ENCODE measurements around the gene EPHA3. TPM values are rescaled to one million over a fixed set of nuclear protein-coding genes. Genes with fewer than 3 reads are reported as not detected.

The EPHA3 gene
- total RNA-seq, 2 donors from 2014 or later = 1.7 to 2.4 TPM

DNA sequence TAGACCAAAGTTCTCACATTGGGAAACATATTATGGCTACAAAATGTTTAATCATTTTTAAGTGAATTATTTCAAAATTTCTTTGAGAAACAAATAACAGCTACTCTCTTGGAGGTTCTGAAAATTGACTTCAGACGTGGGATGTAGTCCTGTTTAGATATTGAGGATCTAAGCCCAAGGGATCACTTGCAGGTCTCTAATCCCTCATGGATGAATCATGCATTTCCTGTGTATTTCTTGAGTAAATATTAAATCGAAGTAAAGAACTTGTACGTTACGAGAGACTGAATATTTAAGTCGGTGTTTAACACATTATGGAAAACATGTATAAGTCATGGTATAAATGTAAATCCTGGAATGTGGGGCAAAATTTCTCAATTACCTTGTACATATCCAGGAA, 119.8 kb downstream of the EPHA3 start:
- intact Hi-C loops (cut with DNase I) = no loop called here
- Histone ChIP-seq H3K36me3 (no peaks in the 10 kb centered on the region), H3K4me1 (no peaks in the 10 kb centered on the region), H3K27ac (no peak overlapping the region), H3K27me3 (no peaks in the 10 kb centered on the region), H3K9me3 (no peaks in the 10 kb centered on the region), H3K4me3 (no peak overlapping the region), H3K9ac (ENCODE audit: low read depth in 2 of 2, low read length in 2 of 2) (no peak overlapping the region)
- TF ChIP-seq, protein P1, sequence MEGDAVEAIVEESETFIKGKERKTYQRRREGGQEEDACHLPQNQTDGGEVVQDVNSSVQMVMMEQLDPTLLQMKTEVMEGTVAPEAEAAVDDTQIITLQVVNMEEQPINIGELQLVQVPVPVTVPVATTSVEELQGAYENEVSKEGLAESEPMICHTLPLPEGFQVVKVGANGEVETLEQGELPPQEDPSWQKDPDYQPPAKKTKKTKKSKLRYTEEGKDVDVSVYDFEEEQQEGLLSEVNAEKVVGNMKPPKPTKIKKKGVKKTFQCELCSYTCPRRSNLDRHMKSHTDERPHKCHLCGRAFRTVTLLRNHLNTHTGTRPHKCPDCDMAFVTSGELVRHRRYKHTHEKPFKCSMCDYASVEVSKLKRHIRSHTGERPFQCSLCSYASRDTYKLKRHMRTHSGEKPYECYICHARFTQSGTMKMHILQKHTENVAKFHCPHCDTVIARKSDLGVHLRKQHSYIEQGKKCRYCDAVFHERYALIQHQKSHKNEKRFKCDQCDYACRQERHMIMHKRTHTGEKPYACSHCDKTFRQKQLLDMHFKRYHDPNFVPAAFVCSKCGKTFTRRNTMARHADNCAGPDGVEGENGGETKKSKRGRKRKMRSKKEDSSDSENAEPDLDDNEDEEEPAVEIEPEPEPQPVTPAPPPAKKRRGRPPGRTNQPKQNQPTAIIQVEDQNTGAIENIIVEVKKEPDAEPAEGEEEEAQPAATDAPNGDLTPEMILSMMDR (IDR thresholded peaks at IDR 0.05) = no peak
- no peak for DNase-seq

DNA sequence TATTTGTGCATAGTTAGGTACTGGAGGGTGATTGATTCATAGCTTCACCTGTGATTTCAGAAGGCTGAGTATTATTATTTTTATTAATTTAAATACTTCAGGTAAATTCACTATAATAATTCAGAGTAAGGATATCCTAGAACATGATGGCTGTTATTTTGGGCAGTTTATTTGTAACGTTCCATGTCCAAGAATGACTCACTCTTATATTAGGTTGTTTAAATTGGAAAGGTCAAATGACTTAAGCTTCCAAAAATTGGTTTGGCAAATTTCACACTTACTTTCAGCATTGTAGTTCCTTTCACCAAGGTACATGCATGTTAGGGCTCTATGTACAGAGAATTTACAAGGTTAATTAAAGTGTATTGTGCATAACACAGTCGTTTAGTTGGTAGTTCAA, 120.2 kb downstream of the EPHA3 start:
- DNase-seq = no peak
- intact Hi-C loops (cut with DNase I) = no loop called here
- no peak overlapping the region for H3K4me3 ChIP-seq
- H3K9ac ChIP-seq (ENCODE audit: low read depth in 2 of 2, low read length in 2 of 2) = no peak overlapping the region
- no peaks in the 10 kb centered on the region for H3K4me1 ChIP-seq
- no peaks in the 10 kb centered on the region for H3K27me3 ChIP-seq
- H3K36me3 ChIP-seq = no peaks in the 10 kb centered on the region
- TF ChIP-seq, protein P1 (IDR thresholded peaks at IDR 0.05) = no peak
- no peaks in the 10 kb centered on the region for H3K9me3 ChIP-seq
- H3K27ac ChIP-seq = no peak overlapping the region

DNA sequence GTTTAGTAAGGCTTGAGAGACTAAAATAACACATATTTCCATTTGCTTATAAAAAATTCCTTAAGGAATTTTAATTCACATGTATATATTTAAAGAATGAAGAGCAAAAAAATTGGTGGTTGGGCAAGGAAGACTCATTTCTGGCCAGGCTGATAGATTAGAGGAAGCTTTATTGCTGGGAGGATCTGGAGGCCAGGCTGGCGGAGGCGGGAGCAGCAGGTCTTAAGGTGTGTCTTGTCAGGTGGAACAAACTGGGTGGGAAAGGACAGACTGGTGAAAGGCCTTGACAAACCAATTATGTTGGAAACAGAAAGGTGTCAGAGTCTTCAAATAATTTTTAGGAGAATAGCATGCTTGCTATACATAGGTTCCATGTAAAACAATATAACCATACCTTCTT, 124.7 kb downstream of the EPHA3 start:
- DNase-seq = no peak
- intact Hi-C loops (cut with DNase I) = no loop called here
- Histone ChIP-seq H3K4me3 (no peak overlapping the region), H3K9ac (ENCODE audit: low read depth in 2 of 2, low read length in 2 of 2) (no peak overlapping the region), H3K9me3 (no peaks in the 10 kb centered on the region), H3K27me3 (no peaks in the 10 kb centered on the region), H3K27ac (no peak overlapping the region), H3K4me1 (no peaks in the 10 kb centered on the region), H3K36me3 (no peaks in the 10 kb centered on the region)
- TF ChIP-seq, protein P1 (IDR thresholded peaks at IDR 0.05) = no peak

DNA sequence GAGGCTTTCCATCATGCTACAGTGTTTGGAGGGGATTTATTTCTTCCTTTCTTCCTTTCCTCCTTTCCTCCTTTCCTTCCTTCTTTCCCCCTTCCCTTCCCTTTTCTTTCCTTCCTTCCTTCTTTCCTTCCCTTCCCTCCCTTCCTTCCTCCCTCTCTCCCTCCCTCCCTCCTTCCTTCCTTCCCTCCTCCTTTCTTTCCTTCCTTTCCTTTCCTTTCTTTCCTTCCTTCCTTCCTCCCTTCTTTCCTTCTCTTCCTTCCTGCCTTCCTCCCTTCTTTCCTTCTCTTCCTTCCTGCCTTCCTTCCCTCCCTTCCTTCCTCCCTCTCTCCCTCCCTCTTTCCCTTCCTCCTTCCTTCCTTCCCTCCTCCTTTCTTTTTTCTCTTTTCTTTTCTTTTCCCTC, 127.2 kb downstream of the EPHA3 start:
- Histone ChIP-seq H3K27ac (no peak overlapping the region), H3K9me3 (no peaks in the 10 kb centered on the region), H3K4me1 (no peaks in the 10 kb centered on the region), H3K36me3 (no peaks in the 10 kb centered on the region), H3K27me3 (no peaks in the 10 kb centered on the region), H3K4me3 (no peak overlapping the region), H3K9ac (ENCODE audit: low read depth in 2 of 2, low read length in 2 of 2) (no peak overlapping the region)
- no peak for DNase-seq
- intact Hi-C loops (cut with DNase I) = no loop called here
- TF ChIP-seq, protein P1 (IDR thresholded peaks at IDR 0.05) = no peak

DNA sequence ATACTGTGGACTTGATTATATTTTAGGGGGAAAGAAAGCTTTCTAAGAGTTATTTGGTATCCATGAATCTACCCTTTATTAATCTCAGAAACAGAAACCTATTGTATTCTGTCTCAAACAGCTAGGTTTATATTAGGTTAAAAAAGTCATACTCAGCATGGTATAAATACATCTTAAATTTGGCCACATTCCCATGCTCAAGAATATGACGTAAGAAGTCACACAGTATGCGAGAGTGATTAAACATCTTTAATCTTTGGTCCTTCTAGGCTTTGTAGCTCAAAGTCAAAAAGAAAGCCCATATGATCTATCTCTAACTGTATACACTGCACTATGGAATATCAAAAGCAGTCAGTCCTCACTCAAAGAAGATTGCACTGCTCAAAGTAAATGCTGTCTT, 131.4 kb downstream of the EPHA3 start:
- DNase-seq = no peak
- Histone ChIP-seq H3K27ac (no peak overlapping the region), H3K4me1 (no peaks in the 10 kb centered on the region), H3K4me3 (no peak overlapping the region), H3K9me3 (no peaks in the 10 kb centered on the region), H3K36me3 (no peaks in the 10 kb centered on the region), H3K27me3 (no peaks in the 10 kb centered on the region), H3K9ac (ENCODE audit: low read depth in 2 of 2, low read length in 2 of 2) (no peak overlapping the region)
- TF ChIP-seq, protein P1 (IDR thresholded peaks at IDR 0.05) = no peak
- intact Hi-C loops (cut with DNase I) = no loop called here

DNA sequence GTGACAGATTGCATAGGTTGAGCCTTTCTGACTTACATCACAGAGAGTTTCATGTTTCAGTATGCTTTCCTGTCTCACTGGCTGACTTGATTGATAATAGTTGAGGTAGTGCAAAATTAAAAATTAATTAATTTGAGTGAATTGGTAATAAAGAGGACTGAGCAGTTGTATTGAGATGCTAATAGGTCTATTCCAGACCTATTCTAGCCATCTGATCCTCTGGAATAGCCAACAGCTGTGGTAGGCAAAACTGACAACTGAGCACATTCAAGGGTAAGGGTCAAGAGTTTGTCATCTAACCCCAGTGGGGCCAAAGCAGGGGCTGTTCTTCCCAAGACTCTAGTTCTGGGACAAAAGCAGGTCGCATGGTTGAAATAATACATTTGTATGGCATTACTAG, 132.4 kb downstream of the EPHA3 start:
- TF ChIP-seq, protein P1 (IDR thresholded peaks at IDR 0.05) = no peak
- Histone ChIP-seq H3K27ac (no peak overlapping the region), H3K4me3 (no peak overlapping the region), H3K9me3 (no peaks in the 10 kb centered on the region), H3K9ac (ENCODE audit: low read depth in 2 of 2, low read length in 2 of 2) (no peak overlapping the region), H3K36me3 (no peaks in the 10 kb centered on the region), H3K27me3 (no peaks in the 10 kb centered on the region), H3K4me1 (no peaks in the 10 kb centered on the region)
- DNase-seq = no peak
- intact Hi-C loops (cut with DNase I) = no loop called here

Data from colonic mucosa (tissue), 4 donors.